ENCODE results near the gene ASTN1.

ASTN1 gene

GRCh38 chr1:176919386-176920378, 244.8 kb downstream of the ASTN1 start:
- no peak for DNase-seq

GRCh38 chr1:176905648-176906047, 258.9 kb downstream of the ASTN1 start:
- no peak for DNase-seq

- DNase-seq: peak; percentile 47
These were observed 260.3 kb downstream of the ASTN1 start for GRCh38 chr1:176904057-176904751.

DNA sequence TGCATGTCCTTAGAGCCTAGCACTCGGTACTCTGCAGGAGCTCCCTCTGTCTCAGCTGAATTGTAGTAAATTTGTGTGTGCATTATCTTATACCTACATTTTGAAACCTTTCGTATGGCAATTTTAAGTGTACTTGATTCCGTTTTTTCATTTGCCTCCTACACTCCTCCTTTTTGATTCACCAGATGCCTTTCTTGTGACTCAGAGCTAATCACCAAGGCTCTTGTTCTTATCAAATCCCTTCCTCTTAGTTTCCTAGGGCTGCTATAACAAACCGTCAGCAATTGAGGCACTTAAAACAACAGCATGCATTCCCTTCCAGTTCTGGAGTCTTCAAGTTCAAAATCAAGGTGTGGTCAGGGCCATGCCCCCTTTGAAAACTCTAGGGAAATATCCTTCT, 261.0 kb downstream of the ASTN1 start:
- no peak for DNase-seq

GRCh38 chr1:176899321-176899720, 265.2 kb downstream of the ASTN1 start:
- peak; percentile 39 for DNase-seq

- peak; percentile 84 for DNase-seq
These were observed 266.9 kb downstream of the ASTN1 start for GRCh38 chr1:176897350-176898236.

GRCh38 chr1:176896216-176896615, 268.3 kb downstream of the ASTN1 start:
- DNase-seq: no peak

GRCh38 chr1:176894450-176894849, 270.1 kb downstream of the ASTN1 start:
- DNase-seq: no peak

DNA sequence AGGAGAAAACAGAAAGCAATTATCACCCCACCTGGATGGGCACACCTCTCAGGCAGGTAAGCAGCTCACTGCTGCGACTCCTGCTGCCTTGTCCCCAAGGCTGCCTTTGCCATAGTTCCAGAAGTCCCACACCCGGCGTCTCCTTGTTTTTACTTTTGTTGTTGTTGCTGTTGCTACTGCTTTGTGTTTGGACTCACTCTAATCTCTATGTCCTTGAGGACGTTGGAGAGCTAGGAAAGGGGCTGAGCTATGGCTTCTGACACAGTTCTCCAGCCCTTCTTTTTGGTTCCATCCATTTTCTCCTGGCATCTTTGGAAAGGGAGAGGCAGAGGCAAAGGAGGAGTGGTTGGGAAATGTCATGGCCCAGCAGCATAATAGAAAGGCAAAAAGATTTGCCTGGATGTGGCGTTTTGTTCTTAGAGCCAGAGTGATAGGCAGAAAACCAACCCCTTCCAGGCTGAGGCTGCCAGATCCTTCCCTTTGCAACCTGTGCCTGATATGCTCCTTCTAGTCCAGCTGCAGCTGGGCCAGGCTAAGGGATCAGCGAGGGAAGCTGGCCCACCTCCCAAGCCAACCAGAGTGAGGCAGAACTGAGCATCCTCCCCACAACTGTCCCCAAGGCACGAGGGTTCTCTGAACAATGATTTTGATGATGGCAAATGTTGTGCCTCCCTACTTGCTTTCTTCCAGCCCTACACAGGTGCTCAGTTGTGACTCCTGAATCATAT, 270.7 kb downstream of the ASTN1 start:
- DNase-seq: no peak

DNA sequence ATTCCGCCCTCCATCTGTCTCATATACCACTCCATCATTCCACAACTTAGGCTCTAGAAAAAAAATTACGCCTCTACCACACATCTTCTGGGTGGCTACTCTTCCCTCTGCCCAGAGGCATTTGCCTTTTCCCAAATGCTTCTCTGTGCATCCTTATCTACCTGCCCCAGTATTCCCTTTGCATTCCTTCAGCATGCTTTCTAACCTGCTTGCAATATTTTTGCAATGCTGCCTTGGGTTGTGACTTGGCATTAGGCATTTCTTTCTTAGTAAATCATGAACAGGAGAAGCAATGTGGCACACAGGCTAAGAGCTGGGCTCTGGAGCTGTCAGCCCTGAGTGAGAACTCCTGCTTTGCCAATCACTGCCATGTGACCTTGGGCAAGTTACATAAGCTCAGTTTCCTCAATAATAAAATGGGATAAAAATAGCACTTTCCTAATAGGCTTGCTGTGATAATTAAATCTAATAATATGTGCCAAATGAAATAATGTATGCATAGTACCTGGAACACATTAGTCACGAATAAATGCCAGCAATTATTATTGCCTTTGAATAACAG, 276.0 kb downstream of the ASTN1 start:
- no peak for DNase-seq

DNA sequence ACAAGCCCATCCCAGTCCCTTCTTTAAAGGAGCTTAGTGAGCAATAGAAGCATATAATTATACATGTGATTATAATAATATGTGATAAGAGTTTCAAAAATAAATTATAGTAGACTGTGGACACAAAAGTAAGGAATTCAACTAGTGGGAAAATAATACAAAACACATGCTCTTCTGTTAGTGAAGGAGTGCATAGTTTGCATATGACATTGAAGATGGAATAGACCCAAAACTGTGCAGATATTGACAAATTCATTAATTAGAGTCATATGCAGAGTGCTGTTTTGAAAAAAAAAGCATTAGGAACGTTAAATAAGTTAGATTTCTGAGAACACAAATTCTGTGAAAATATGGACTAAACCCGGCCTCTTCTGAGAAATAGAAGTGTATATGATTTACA, 278.8 kb downstream of the ASTN1 start:
- no peak for DNase-seq

- no peak for DNase-seq
These were observed 279.2 kb downstream of the ASTN1 start for GRCh38 chr1:176885341-176885740.

DNA sequence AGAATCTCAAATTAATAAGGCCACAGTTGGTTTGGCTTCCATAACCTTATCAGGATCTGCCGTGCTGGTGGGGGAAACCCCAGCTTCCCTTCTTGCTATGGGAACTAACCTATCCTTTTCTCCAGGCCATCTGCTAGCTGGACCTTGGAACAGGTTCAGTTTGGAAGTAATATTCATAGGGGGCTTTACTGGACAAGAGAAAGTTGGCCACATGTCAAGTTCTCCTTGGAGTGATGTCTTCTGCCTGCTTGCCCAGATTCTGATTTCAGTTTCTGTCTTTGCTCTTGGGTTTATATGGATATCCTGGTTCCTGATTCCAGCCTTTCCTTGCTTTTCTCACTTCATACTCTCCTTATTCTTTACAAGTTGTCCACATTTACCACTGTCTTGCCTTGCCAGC, 279.6 kb downstream of the ASTN1 start:
- DNase-seq: no peak

- no peak for DNase-seq
These were observed 280.2 kb downstream of the ASTN1 start for GRCh38 chr1:176884286-176884685.

- DNase-seq: peak; percentile 87
These were observed 283.4 kb downstream of the ASTN1 start for GRCh38 chr1:176880955-176881595.

GRCh38 chr1:176879784-176880620, 284.5 kb downstream of the ASTN1 start:
- no peak for DNase-seq

DNA sequence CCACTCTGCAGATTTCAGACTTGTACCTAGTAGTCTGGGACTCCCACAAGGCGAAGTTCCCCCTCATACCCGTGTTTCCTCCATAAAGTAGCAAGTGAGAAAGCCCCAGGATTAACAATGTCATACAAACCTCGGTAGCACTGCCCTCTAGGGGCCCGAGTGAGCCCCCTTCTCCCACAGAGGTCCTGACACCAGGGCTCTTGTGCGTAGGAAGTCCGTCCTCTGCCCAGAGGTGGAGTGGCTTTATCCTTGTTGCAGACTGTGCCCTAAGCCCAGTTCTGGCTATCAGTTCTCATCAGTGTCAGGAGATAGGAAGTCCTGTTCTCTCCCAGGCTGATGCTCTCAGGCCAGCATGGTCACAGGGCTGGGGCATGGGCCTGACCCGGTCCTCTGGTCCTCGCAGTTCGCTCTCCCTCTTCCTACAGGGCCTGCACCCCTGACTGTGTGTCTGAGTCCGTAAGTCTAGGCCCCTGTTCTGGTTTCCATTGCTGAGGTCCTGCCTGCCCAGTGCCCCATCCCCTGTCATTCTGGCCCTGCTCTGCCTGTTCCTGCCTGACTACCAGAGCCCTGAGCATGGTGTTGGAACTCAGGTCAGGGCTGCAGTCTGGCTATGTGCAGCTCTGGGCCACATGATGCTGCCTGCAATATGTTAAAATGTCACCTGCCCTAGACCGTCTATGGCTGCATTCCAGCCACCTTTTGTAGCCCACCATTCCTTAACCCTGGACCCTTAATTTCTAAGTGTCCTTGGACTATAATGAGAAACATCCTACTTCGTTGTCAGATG, 285.6 kb downstream of the ASTN1 start:
- DNase-seq: peak; percentile 66

- DNase-seq: no peak
These were observed 287.0 kb downstream of the ASTN1 start for GRCh38 chr1:176877557-176877956.

DNA sequence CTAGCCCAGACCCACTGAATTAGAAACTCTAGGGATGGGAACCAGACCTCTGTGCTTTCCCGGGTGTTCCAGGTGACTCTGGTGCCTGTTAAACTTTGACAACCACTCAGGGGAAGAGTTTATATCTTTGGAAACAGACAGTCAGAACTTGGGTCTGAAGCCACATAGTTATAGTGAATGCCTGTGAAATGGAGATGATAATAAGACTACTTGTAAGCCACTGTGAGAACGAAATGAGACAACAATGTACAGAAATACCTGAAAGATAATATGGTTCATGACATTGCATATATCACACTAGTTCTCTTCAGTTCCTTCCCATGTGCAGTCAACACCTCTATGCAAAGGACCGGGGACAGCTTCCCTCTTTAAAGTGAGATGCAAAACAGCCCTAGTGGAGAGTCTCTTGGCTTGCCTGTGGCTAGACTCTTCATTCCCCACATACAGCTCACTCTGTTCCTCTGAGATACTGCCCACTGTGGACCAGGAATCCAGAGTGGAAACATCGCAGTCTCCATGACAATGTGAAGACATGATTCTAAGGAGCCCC, 287.5 kb downstream of the ASTN1 start:
- DNase-seq: no peak

Data from islet precursor cell (in vitro differentiated cells).